ENCODE data around the gene MEGF9. TPM values are rescaled to one million over a fixed set of nuclear protein-coding genes. Genes with fewer than 3 reads are reported as not detected.

MEGF9 gene
- total RNA-seq, 5 donors from 2014 or later (not counting 1 experiment from before 2014, with no cell fraction given): 10.4 to 15.5 (median 11.3) TPM

- H3K36me3 ChIP-seq (ENCODE audit: control insufficient read depth in 2 of 2, extremely low read depth in 1 of 2, insufficient read depth in 1 of 2, low read length in 1 of 2): no peaks in the 10 kb centered on the region
- H3K9me3 ChIP-seq: no peaks in the 10 kb centered on the region
- peak in 1 of 35 experiments; percentile 52 for DNase-seq
- Mint-ChIP-seq H3K4me3 (no peak overlapping the region), H3K4me1 (peaks cover 0 to 2% (median 0%) of the 10 kb centered on the region in 3 donors), H3K36me3 (peaks cover 10% of the 10 kb centered on the region), H3K27ac (no peak overlapping the region), H3K27me3 (no peaks in the 10 kb centered on the region), H3K9me3 (no peaks in the 10 kb centered on the region)
- CTCF ChIA-PET: interaction anchor here in 1 of 2 donors (0.6 kb wide), 1 partner anchor 1356 kb away, joined by 3 read pairs; no protein-coding TSS in a partner anchor
- POLR2A ChIA-PET: no interaction called here
- ATAC-seq (replicated peaks in 1 of 4): peak; percentile 46 to 57 (median 52)
- no peak overlapping the region for H3K4me3 ChIP-seq (ENCODE audit: control insufficient read depth in 1 of 2, extremely low read depth in 1 of 2, low read length in 1 of 2)
- H3K4me1 ChIP-seq (ENCODE audit: control insufficient read depth in 1 of 2, extremely low read depth in 1 of 2, insufficient read depth in 2 of 2, low read length in 2 of 2): no peaks in the 10 kb centered on the region
- H3K27ac ChIP-seq (ENCODE audit: low read length): no peak overlapping the region
- no peaks in the 10 kb centered on the region for H3K27me3 ChIP-seq (replicated peaks in 1 of 2; ENCODE audit: control insufficient read depth in 2 of 2, extremely low read depth in 1 of 2, insufficient read depth in 2 of 2, low read length in 1 of 2)
- 100% methylated on average over 2 of the region's 6 CpGs for WGBS (ENCODE audit: insufficient coverage)
Measured at GRCh38 chr9:120742951-120743416, 28.7 kb upstream of the MEGF9 start.

- POLR2A ChIA-PET: no interaction called here
Measured at GRCh38 chr9:120741701-120742100, 27.4 kb upstream of the MEGF9 start.

DNA sequence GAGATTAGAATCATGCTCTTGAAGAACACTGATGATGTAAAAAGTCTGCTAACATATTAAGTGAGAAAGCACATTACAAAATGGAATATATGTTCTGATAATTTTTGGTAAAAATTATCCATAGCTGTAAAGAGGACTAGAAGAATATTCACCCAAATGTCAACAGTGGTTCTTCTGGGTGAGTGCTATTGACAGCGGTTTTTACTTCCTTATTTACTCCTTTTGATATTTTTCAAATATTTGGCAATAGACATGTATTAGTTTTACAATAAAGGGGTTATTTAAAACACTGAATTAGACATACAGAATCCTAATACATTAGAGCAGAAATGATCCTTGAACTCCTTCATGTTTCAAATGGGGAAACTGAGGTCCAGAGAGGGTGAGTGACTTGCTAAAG is 26.9 kb upstream of the MEGF9 start:
- CTCF ChIA-PET: interaction anchor here in 1 of 2 donors (0.7 kb wide), 1 partner anchor 485 kb away, joined by 3 read pairs; no protein-coding TSS in a partner anchor

More at GRCh38 chr9:120741701-120742100, 27.4 kb upstream of the MEGF9 start:
- ATAC-seq (replicated peaks in 1 of 4) (no peak), DNase-seq (no peak)
- no peak overlapping the region for H3K4me3 Mint-ChIP-seq
- no CpG with 5 or more reads among the region's 1 CpG for WGBS (ENCODE audit: insufficient coverage)
- CTCF ChIA-PET: interaction anchor here in 1 of 2 donors (0.7 kb wide), 1 partner anchor 485 kb away, joined by 3 read pairs; no protein-coding TSS in a partner anchor
- Histone ChIP-seq H3K4me3 (ENCODE audit: control insufficient read depth in 1 of 2, extremely low read depth in 1 of 2, low read length in 1 of 2) (no peak overlapping the region), H3K36me3 (ENCODE audit: control insufficient read depth in 2 of 2, extremely low read depth in 1 of 2, insufficient read depth in 1 of 2, low read length in 1 of 2) (no peaks in the 10 kb centered on the region), H3K27ac (ENCODE audit: low read length) (no peak overlapping the region), H3K27me3 (replicated peaks in 1 of 2; ENCODE audit: control insufficient read depth in 2 of 2, extremely low read depth in 1 of 2, insufficient read depth in 2 of 2, low read length in 1 of 2) (no peaks in the 10 kb centered on the region), H3K4me1 (ENCODE audit: control insufficient read depth in 1 of 2, extremely low read depth in 1 of 2, insufficient read depth in 2 of 2, low read length in 2 of 2) (no peaks in the 10 kb centered on the region), H3K9me3 (no peaks in the 10 kb centered on the region)
- peaks cover 7% of the 10 kb centered on the region for H3K36me3 Mint-ChIP-seq
- no peaks in the 10 kb centered on the region for H3K27me3 Mint-ChIP-seq
- no peak overlapping the region for H3K27ac Mint-ChIP-seq
- no peaks in the 10 kb centered on the region for H3K9me3 Mint-ChIP-seq
- H3K4me1 Mint-ChIP-seq: no peaks in the 10 kb centered on the region

DNA sequence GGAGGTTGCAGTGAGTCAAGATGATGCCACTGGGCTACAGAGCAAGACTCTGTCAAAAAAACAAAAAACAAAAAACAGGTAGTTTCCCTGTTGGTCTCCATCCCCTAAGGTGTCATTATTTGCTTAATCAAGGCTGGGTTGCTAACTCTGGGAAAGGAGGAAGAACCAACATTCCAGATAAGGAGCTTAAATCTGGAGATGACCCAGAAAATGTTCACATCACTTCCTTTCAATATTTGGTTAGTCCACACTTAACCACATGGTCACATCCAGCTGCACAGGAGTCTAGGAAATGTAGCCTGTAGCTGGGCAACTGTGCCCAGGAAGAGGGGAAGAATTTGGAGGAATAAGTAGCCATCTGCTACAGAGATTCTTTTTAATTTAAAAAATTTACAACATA is 25.9 kb upstream of the MEGF9 start:
- H3K36me3 ChIP-seq (ENCODE audit: control insufficient read depth in 2 of 2, extremely low read depth in 1 of 2, insufficient read depth in 1 of 2, low read length in 1 of 2): no peaks in the 10 kb centered on the region
- H3K27me3 ChIP-seq (replicated peaks in 1 of 2; ENCODE audit: control insufficient read depth in 2 of 2, extremely low read depth in 1 of 2, insufficient read depth in 2 of 2, low read length in 1 of 2): no peaks in the 10 kb centered on the region
- ChIA-PET CTCF (interaction anchor here in 1 of 2 donors (0.6 to 0.7 kb wide), 2 partner anchors 26 to 46 kb away, joined by 3 to 4 read pairs; no protein-coding TSS in a partner anchor), POLR2A (interaction anchor here in 1 of 2 donors (0.5 kb wide), 1 partner anchor 30 kb away, joined by 6 read pairs; no protein-coding TSS in a partner anchor)
- Mint-ChIP-seq H3K27ac (no peak overlapping the region), H3K36me3 (peaks cover under 1% of the 10 kb centered on the region), H3K27me3 (no peaks in the 10 kb centered on the region), H3K4me3 (no peak overlapping the region), H3K9me3 (no peaks in the 10 kb centered on the region), H3K4me1 (no peaks in the 10 kb centered on the region)
- no peak overlapping the region for H3K27ac ChIP-seq (ENCODE audit: low read length)
- DNase-seq: no peak
- H3K4me3 ChIP-seq (ENCODE audit: control insufficient read depth in 1 of 2, extremely low read depth in 1 of 2, low read length in 1 of 2): no peak overlapping the region
- H3K4me1 ChIP-seq (ENCODE audit: control insufficient read depth in 1 of 2, extremely low read depth in 1 of 2, insufficient read depth in 2 of 2, low read length in 2 of 2): no peaks in the 10 kb centered on the region
- ATAC-seq (replicated peaks in 1 of 4): no peak
- H3K9me3 ChIP-seq: no peaks in the 10 kb centered on the region

More for the DNA sequence above, 26.9 kb upstream of the MEGF9 start:
- Histone ChIP-seq H3K27me3 (replicated peaks in 1 of 2; ENCODE audit: control insufficient read depth in 2 of 2, extremely low read depth in 1 of 2, insufficient read depth in 2 of 2, low read length in 1 of 2) (no peaks in the 10 kb centered on the region), H3K27ac (ENCODE audit: low read length) (no peak overlapping the region), H3K4me1 (ENCODE audit: control insufficient read depth in 1 of 2, extremely low read depth in 1 of 2, insufficient read depth in 2 of 2, low read length in 2 of 2) (no peaks in the 10 kb centered on the region), H3K4me3 (ENCODE audit: control insufficient read depth in 1 of 2, extremely low read depth in 1 of 2, low read length in 1 of 2) (no peak overlapping the region), H3K36me3 (ENCODE audit: control insufficient read depth in 2 of 2, extremely low read depth in 1 of 2, insufficient read depth in 1 of 2, low read length in 1 of 2) (no peaks in the 10 kb centered on the region), H3K9me3 (no peaks in the 10 kb centered on the region)
- WGBS (ENCODE audit: insufficient coverage): no CpG with 5 or more reads among the region's 1 CpG
- Mint-ChIP-seq H3K27ac (no peak overlapping the region), H3K4me1 (no peaks in the 10 kb centered on the region), H3K27me3 (no peaks in the 10 kb centered on the region), H3K36me3 (peaks cover 7% of the 10 kb centered on the region), H3K4me3 (no peak overlapping the region), H3K9me3 (no peaks in the 10 kb centered on the region)
- no peak for ATAC-seq (replicated peaks in 1 of 4)
- no peak for DNase-seq
- POLR2A ChIA-PET: no interaction called here

DNA sequence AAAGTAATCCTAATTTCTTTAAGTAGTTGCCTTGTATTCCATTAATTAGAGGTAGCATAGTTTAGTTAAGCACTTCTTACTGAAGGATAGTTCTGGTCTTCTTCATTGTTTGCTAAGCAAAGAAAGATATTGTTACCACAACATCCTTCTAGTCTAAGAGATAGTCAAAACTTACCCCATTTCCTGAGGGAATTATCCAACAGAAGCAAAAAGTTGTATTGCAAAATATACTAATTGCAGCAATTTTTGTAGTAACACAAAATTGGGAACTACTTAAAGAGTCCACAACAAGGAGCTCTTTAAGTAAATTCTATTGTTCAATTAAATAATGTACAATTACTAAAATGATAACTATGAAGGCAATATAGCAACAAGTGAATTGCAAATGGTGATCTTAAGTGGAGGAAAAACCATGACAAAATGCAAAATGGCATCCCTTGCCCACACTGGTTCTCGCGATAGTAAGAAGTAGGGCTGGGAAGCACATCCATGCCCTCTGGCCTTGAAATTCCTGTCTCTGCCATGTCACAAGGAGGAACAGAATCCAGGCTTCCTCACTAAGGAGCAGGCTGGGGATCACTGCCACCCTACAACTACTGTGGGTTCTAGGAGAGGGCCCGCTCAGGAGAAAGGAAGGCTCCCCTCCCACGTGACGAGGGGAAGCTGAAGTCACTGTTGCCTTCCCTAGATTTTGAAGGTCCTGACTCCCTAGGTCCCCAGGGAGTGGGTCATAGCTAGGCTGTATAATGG is 23.3 kb upstream of the MEGF9 start:
- H3K4me1 ChIP-seq (ENCODE audit: control insufficient read depth in 1 of 2, extremely low read depth in 1 of 2, insufficient read depth in 2 of 2, low read length in 2 of 2): no peaks in the 10 kb centered on the region
- no peak overlapping the region for H3K4me3 ChIP-seq (ENCODE audit: control insufficient read depth in 1 of 2, extremely low read depth in 1 of 2, low read length in 1 of 2)
- H3K9me3 ChIP-seq: no peaks in the 10 kb centered on the region
- no peak for DNase-seq
- ChIA-PET POLR2A (no interaction called here), CTCF (interaction anchor here in 1 of 2 donors (0.6 kb wide), 1 partner anchor 475 kb away, joined by 6 read pairs; no protein-coding TSS in a partner anchor)
- Mint-ChIP-seq H3K27ac (no peak overlapping the region), H3K4me3 (no peak overlapping the region), H3K4me1 (peaks cover 0 to 8% (median 3%) of the 10 kb centered on the region in 3 donors), H3K36me3 (no peaks in the 10 kb centered on the region), H3K27me3 (no peaks in the 10 kb centered on the region), H3K9me3 (no peaks in the 10 kb centered on the region)
- 95% methylated on average over 4 of the region's 5 CpGs for WGBS (ENCODE audit: insufficient coverage)
- H3K27me3 ChIP-seq (replicated peaks in 1 of 2; ENCODE audit: control insufficient read depth in 2 of 2, extremely low read depth in 1 of 2, insufficient read depth in 2 of 2, low read length in 1 of 2): no peaks in the 10 kb centered on the region
- H3K27ac ChIP-seq (ENCODE audit: low read length): no peak overlapping the region
- ATAC-seq (replicated peaks in 1 of 4): no peak
- no peaks in the 10 kb centered on the region for H3K36me3 ChIP-seq (ENCODE audit: control insufficient read depth in 2 of 2, extremely low read depth in 1 of 2, insufficient read depth in 1 of 2, low read length in 1 of 2)

DNA sequence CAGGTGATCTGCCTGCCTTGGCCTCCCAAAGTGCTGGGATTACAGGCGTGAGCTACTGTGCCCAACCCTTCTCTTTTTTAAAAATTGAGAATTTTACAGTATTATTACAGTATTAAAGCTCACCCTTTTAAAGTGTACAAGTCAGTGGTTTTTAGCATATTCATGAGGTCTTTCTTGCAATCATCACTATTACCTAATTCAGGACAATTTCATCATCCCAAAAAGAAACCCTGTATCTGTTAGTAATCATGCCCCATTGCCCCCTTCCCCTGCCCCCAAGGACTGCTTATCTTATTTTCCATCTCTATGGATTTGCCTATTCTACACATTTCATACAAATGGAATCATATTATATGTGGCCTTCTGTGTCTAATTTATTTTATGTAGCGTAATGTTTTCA is 22.6 kb upstream of the MEGF9 start:
- Mint-ChIP-seq H3K36me3 (no peaks in the 10 kb centered on the region), H3K9me3 (no peaks in the 10 kb centered on the region), H3K27ac (no peak overlapping the region), H3K27me3 (no peaks in the 10 kb centered on the region), H3K4me3 (no peak overlapping the region), H3K4me1 (peaks cover 0 to 8% (median 3%) of the 10 kb centered on the region in 3 donors)
- POLR2A ChIA-PET: no interaction called here
- H3K9me3 ChIP-seq: no peaks in the 10 kb centered on the region
- CTCF ChIA-PET: interaction anchor here in 1 of 2 donors (0.5 kb wide), 1 partner anchor 48 kb away, joined by 3 read pairs; no protein-coding TSS in a partner anchor
- ATAC-seq (replicated peaks in 1 of 4): no peak
- no peaks in the 10 kb centered on the region for H3K36me3 ChIP-seq (ENCODE audit: control insufficient read depth in 2 of 2, extremely low read depth in 1 of 2, insufficient read depth in 1 of 2, low read length in 1 of 2)
- H3K4me3 ChIP-seq (ENCODE audit: control insufficient read depth in 1 of 2, extremely low read depth in 1 of 2, low read length in 1 of 2): no peak overlapping the region
- no peak overlapping the region for H3K27ac ChIP-seq (ENCODE audit: low read length)
- no peaks in the 10 kb centered on the region for H3K27me3 ChIP-seq (replicated peaks in 1 of 2; ENCODE audit: control insufficient read depth in 2 of 2, extremely low read depth in 1 of 2, insufficient read depth in 2 of 2, low read length in 1 of 2)
- H3K4me1 ChIP-seq (ENCODE audit: control insufficient read depth in 1 of 2, extremely low read depth in 1 of 2, insufficient read depth in 2 of 2, low read length in 2 of 2): no peaks in the 10 kb centered on the region
- no CpG with 5 or more reads among the region's 2 CpGs for WGBS (ENCODE audit: insufficient coverage)
- DNase-seq: no peak
